Activated B cell treated with CpG ODN at 0.5 μM for 24 hours (primary cell): ENCODE data around the gene PSMC3. TPM values are rescaled to one million over a fixed set of nuclear protein-coding genes. Genes with fewer than 3 reads are reported as not detected.

ENCODE experiments used
- ATAC-seq: fragments of 200-7000 bp; cut with Tn5 transposase; one replicate; pipeline ENCODE4 v1.10.0; 2021; ENCODE audit warnings: low read depth, mild to moderate bottlenecking, moderate library complexity
- CTCF ChIA-PET: fragments of 350-600 bp; sonication (Branson Sonifier 250); formaldehyde crosslinking; loops from one replicate; lab custom pipeline; 2021; ENCODE audit warnings: antibody characterized with exemption; lab: Charles Lee
- POLR2A ChIA-PET: fragments of 350-600 bp; sonication (Branson Sonifier 250); formaldehyde crosslinking; loops from one replicate; lab custom pipeline; 2021; ENCODE audit warnings: antibody characterized with exemption; lab: Charles Lee
- DNase-seq: peaks from one replicate; pipeline ENCODE4 v3.0.0; 2022
- H3K27ac Mint-ChIP-seq: one replicate; pipeline ENCODE4 v1.8.0; 2020; ENCODE audit warnings: mixed read lengths
- H3K27me3 Mint-ChIP-seq: one replicate; pipeline ENCODE4 v1.8.0; 2021; ENCODE audit warnings: mixed read lengths
- H3K36me3 Mint-ChIP-seq: one replicate; pipeline ENCODE4 v1.8.0; 2021; ENCODE audit warnings: low read depth, mixed read lengths
- H3K4me1 Mint-ChIP-seq: one replicate; pipeline ENCODE4 v1.8.0; 2021; ENCODE audit warnings: mixed read lengths
- H3K4me3 Mint-ChIP-seq: one replicate; pipeline ENCODE4 v1.8.0; 2020; ENCODE audit warnings: mild to moderate bottlenecking, mixed read lengths
- H3K9me3 Mint-ChIP-seq: one replicate; pipeline ENCODE4 v1.8.0; 2020; ENCODE audit warnings: mixed read lengths
- intact Hi-C: fragments of 100-400 bp; cut with micrococcal nuclease; formaldehyde crosslinking; loops from one replicate; pipeline ENCODE4 v1.15.1; 2024
- total RNA-seq: library from RNA; stranded (reverse); gene quantifications from 2 replicates; pipeline ENCODE4 v1.2.3, GENCODE V29; 2022
- TF ChIP-seq, protein P1 (sequence below): fragments of 200-600 bp; IDR thresholded peaks from one replicate; pipeline ENCODE4 v1.8.0; 2022; ENCODE audit warnings: antibody characterized with exemption, mild to moderate bottlenecking

The PSMC3 gene
- total RNA-seq: 101 and 126 TPM in 2 replicates

DNA sequence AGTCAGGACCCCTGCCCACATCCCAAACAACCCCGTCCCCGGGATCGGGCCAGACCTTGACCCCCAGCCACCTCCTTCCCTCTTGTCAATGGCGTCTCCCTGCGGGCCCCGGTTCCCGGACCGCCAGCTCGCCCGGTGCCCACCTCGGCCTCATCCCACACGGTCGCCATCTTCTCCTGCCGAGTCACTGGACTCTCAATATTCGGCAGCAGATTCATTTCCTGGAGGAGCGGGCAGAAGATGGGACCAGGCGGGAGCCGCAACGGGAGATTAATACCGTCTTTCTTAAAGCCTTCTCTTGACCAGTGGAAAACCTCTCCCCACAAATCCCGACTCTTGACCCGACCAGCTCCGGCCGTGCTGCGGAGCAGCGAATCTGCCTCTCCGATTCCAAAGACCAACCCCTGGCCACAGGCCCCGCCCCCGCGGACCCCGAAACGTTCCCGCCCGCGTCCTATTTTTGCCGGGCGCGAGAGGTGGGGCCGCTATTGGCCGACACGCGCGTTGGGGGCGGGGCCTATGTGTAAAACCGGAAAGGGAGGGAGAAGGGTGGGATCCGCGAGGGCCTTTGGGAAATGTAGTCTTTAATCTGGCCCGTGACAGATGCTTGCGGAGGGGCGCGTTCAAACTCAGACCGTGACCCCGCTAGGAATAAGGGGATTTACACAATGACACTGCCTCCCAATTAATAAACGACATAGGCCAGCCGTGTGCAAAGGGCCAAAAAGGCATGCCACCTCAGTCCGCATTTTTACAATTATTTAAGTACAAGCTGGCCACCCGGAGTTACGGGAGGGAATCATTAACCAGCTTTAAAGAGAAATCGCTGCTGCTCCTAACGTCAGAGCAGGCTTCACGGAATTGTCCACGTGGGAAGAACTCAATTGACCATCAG is at the start of gene PSMC3:
PSMC3 (minus strand) TSS at position 378 of the 895 bp plus-strand sequence; CDS start at position 218, 160 bp downstream.
- intact Hi-C loops: loop anchor here (1.0 to 5.0 kb wide), 20 partner anchors 14 to 809 kb away; partner anchors contain the start of genes ACP2, ARHGAP1, ATG13 and CELF1
- DNase-seq: peak; percentile 96
- Mint-ChIP-seq H3K9me3 (no peaks in the 10 kb centered on the region), H3K4me3 (peak within 1 kb of the TSS; percentile 99), H3K4me1 (peaks cover 20% of the 10 kb centered on the region), H3K36me3 (peaks cover 49% of the 10 kb centered on the region), H3K27me3 (no peaks in the 10 kb centered on the region), H3K27ac (peak within 1 kb of the TSS; percentile 99)
- peak; percentile 98 for ATAC-seq
- ChIA-PET POLR2A (interaction anchor here (0.5 to 2.8 kb wide), 16 partner anchors 17 to 422 kb away, joined by 3 to 19 read pairs (median 5); partner anchors contain the start of genes ACP2, CELF1, DDB2 and MADD), CTCF (interaction anchor here (1.3 to 2.7 kb wide), 3 partner anchors 14 to 681 kb away, joined by 3 to 8 read pairs (median 5); no protein-coding TSS in a partner anchor)
- TF ChIP-seq, protein P1, sequence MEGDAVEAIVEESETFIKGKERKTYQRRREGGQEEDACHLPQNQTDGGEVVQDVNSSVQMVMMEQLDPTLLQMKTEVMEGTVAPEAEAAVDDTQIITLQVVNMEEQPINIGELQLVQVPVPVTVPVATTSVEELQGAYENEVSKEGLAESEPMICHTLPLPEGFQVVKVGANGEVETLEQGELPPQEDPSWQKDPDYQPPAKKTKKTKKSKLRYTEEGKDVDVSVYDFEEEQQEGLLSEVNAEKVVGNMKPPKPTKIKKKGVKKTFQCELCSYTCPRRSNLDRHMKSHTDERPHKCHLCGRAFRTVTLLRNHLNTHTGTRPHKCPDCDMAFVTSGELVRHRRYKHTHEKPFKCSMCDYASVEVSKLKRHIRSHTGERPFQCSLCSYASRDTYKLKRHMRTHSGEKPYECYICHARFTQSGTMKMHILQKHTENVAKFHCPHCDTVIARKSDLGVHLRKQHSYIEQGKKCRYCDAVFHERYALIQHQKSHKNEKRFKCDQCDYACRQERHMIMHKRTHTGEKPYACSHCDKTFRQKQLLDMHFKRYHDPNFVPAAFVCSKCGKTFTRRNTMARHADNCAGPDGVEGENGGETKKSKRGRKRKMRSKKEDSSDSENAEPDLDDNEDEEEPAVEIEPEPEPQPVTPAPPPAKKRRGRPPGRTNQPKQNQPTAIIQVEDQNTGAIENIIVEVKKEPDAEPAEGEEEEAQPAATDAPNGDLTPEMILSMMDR: no peak

DNA sequence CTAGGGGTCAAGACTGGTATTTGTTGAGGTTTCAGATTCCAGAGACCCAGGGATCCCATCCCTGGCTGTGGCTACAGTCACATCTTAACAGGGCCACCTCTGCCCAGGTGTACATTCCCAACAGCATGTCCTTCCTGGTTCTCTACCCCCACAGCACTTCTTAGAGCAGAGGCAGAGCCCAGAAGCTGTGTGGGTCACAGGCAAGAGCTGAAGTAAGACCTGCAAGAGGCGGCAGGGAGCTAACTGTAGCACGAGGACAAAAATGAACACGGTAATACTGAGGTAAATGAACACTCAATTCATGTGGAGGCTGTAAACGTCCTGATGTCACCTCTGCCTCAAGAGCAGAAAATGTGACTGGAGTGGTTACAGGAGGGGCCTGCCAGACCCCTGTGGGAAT is 44.4 kb upstream of the PSMC3 start:
- DNase-seq: no peak
- no peak overlapping the region for H3K4me3 Mint-ChIP-seq
- no peaks in the 10 kb centered on the region for H3K4me1 Mint-ChIP-seq
- ATAC-seq: no peak
- intact Hi-C loops: no loop called here
- H3K27ac Mint-ChIP-seq: no peak overlapping the region
- no peaks in the 10 kb centered on the region for H3K9me3 Mint-ChIP-seq
- POLR2A ChIA-PET: interaction anchor here (0.8 kb wide), 1 partner anchor 114 kb away, joined by 10 read pairs; no protein-coding TSS in a partner anchor
- TF ChIP-seq, protein P1: no peak
- no peaks in the 10 kb centered on the region for H3K27me3 Mint-ChIP-seq
- CTCF ChIA-PET: interaction anchor here (1.2 kb wide), 1 partner anchor 17 kb away, joined by 3 read pairs; no protein-coding TSS in a partner anchor
- H3K36me3 Mint-ChIP-seq: peaks cover 94% of the 10 kb centered on the region

DNA sequence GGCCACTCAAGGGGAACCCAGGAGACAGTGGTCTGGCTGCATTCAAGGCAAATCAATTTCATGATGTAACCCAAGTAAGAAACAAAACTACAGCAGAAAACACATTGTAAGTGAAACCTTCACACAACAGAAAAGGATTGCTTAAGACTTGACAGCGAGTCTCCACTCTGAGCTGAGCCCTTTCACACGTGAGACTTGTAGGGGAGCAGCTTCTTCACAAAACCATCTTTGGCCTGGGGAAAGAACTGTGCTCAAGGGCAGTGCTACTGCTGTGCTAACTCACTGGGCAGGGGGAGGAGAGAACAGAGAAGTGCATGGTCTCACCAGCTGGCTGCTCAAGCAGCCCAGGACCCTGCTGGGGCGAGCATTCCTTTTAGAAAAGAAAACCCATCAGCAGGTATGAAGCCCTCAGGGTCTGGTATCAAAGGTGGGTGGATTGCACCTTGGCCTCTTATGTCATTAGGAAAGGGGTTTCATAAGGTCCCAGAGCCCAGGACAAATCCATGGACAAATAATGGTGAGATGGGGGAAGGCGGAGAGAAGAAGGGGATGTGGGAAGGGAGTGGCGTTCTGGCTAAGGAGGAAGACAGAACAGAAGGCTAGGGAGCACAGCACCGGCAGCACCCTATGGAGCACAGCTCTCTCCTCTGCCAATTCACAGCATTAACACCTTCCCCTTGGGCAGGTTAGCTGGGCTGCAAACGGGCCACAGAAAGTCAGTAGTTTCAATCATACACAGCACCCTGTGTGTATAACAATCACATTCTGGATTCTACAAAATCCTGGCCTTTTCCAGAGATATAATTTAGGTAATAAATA is 43.3 kb upstream of the PSMC3 start:
- Mint-ChIP-seq H3K9me3 (no peaks in the 10 kb centered on the region), H3K36me3 (peaks cover 90% of the 10 kb centered on the region), H3K4me1 (no peaks in the 10 kb centered on the region), H3K27me3 (no peaks in the 10 kb centered on the region), H3K27ac (no peak overlapping the region), H3K4me3 (no peak overlapping the region)
- intact Hi-C loops: no loop called here
- POLR2A ChIA-PET: interaction anchor here (0.8 kb wide), 1 partner anchor 115 kb away, joined by 10 read pairs; no protein-coding TSS in a partner anchor
- TF ChIP-seq, protein P1: no peak
- CTCF ChIA-PET: no interaction called here
- no peak for ATAC-seq
- no peak for DNase-seq

DNA sequence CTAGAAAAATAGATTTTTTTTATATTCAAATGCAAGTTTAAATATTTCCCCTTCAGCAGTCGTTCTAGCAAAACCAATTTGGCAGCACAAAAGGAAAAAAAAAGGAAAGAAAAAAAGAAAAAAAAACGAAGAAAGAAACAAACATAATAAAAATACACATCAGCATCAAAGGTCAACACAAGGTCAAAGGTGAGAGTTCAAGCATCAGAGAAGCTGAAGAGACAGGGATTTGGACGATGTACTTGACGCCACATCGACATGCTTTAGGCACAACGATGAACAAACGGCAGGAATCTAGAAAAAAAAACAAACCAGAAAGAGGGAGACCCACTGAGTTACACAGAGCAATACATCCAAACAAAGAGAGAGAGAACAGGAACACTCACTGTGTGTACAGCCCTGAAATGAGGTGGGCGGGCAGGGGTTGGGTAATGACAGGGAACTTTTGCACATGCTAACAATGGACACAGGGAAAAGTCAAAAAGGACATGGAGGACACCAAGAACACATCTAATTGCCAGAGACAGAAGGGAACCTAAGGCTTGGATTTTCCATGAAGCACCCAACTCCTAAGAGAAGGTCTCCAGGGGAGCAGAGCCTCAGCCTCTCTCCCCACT is 42.5 kb upstream of the PSMC3 start:
- no peaks in the 10 kb centered on the region for H3K27me3 Mint-ChIP-seq
- intact Hi-C loops: no loop called here
- DNase-seq (no peak), ATAC-seq (no peak)
- CTCF ChIA-PET: no interaction called here
- H3K4me1 Mint-ChIP-seq: no peaks in the 10 kb centered on the region
- H3K9me3 Mint-ChIP-seq: no peaks in the 10 kb centered on the region
- H3K4me3 Mint-ChIP-seq: no peak overlapping the region
- TF ChIP-seq, protein P1: no peak
- H3K36me3 Mint-ChIP-seq: peaks cover 88% of the 10 kb centered on the region
- POLR2A ChIA-PET: no interaction called here
- H3K27ac Mint-ChIP-seq: no peak overlapping the region
